H1 (cell line): Measurements from ENCODE around the gene ABCG1. TPM values are rescaled to one million over a fixed set of nuclear protein-coding genes. Genes with fewer than 3 reads are reported as not detected.

ENCODE experiments used
- RBBP5 ChIP-seq: IDR thresholded peaks from 2 replicates; pipeline ENCODE4 v1.7.1; 2012; ENCODE audit warnings: low read depth, mild to moderate bottlenecking, inconsistent platforms, low read length, moderate library complexity, borderline replicate concordance
- SIRT6 ChIP-seq: IDR thresholded peaks from one replicate; pipeline ENCODE4 v1.7.1; 2012; ENCODE audit warnings: low read length, inconsistent platforms
- TCF12 ChIP-seq: IDR thresholded peaks from 2 replicates; pipeline ENCODE4 v1.6.1; 2011; ENCODE audit warnings: low read depth, mild to moderate bottlenecking, low read length
- polyA plus RNA-seq, 7 experiments: library from polyadenylated mRNA; depleted of rRNA in 3 of 7; stranded (reverse) in 5 of 7; unstranded in 2 of 7; fragments of >200 nt in 5 of 7; fragments of 200-250 nt in 2 of 7; gene quantifications; 1 replicate in 5 of 7; 2 replicates in 1 of 7; 4 replicates in 1 of 7; pipeline versions ENCODE4 v1.2.1 to v1.2.3, GENCODE V29; 2011 to 2013; ENCODE audit warnings: missing spikeins in 2 of 7, mixed read lengths in 2 of 7
- total RNA-seq: library from RNA; stranded (reverse); fragmentation: NEBNext Ultra II Directional; extraction: Animal tissue kit (Norgen Biotek cat#: 25700); gene quantifications from 2 replicates; pipeline ENCODE4 v1.2.1, GENCODE V29; 2021

Gene ABCG1
- total and polyA plus RNA-seq, 2 of the 8 experiments (the other 6 are each of a cell fraction or from before 2014, with no cell fraction given), result 2.1 to 4.0 TPM

DNA sequence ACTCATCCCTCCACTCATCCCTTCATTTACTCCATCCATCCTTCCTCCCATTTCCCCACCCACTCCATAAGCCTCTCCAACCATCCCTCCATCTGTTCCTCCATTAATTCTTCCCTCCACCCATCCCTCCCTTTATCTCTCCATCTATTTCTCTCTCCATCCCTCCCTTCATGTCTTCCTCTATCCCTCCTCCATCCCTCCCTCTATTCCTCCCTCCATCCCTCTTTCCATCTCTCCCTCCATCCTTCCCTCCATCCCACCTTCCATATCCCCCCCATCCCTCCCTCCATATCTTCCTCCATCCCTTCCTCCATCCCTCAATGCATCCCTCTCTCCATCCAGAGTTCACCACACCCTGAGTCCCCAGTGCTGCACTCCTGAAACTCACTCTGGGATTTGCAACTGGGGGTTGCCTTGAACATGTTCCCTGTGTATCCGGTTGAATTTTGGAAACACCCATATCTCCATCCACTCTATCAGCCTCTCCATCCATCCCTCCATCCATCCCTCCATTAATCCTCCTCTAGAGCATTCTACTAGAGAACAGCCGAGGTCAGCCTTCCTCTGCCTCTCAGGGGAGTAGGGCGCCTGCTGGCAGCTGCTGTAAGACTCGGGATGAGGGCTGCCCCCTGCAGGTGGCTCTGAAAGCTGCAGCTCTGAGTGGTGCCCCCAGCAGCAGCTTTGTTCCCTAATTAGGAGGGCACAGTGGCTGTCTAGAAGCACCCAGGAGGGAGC, 39.4 kb downstream of the ABCG1 start (continued):
- TF ChIP-seq SIRT6 (no peak), TCF12 (0 out of 2 replicates have a peak, but pooled peaks have one; percentile 12), RBBP5 (no peak)
